ENCODE results near the gene SPAG9. TPM values are rescaled to one million over a fixed set of nuclear protein-coding genes. Genes with fewer than 3 reads are reported as not detected.

SPAG9 gene
- total and polyA plus RNA-seq, 2 of the 8 experiments (the other 6 are each of a cell fraction or from before 2014, with no cell fraction given): 9.8 to 63.8 TPM

- no peak for TF ChIP-seq USF2 (IDR thresholded peaks at IDR 0.05; ENCODE audit: low read length)
- TF ChIP-seq E2F6 (IDR thresholded peaks at IDR 0.05): no peak
- TF ChIP-seq SP1 (IDR thresholded peaks at IDR 0.05; ENCODE audit: low read depth, low read length): no peak
- no peak for TF ChIP-seq RBBP5 (IDR thresholded peaks at IDR 0.05; ENCODE audit: borderline replicate concordance, low read depth, low read length)
Measured at GRCh38 chr17:51166987-51167931, 46.6 kb upstream of the SPAG9 start (continued).

All from H1 (cell line).